GM12878 (cell line): ENCODE results near the gene RBM8A.

Experiments used
- CREB1 ChIP-seq: IDR thresholded peaks from 2 replicates; pipeline ENCODE4 v1.6.1; 2012; ENCODE audit warnings: low read depth, mild to moderate bottlenecking, inconsistent platforms
- ESRRA ChIP-seq: IDR thresholded peaks from 2 replicates; pipeline ENCODE4 v1.6.1; 2012; ENCODE audit warnings: mild to moderate bottlenecking, low read length, improper control_type of control experiment
- EZH2 ChIP-seq: IDR thresholded peaks from 2 replicates; pipeline ENCODE4 v1.6.1; 2012; ENCODE audit warnings: low read depth, mild to moderate bottlenecking, control low read depth, inconsistent platforms, low read length, borderline replicate concordance; ENCODE audit not compliant: control insufficient read depth
- POLR2A ChIP-seq: IDR thresholded peaks from 2 replicates; pipeline ENCODE4 v1.6.1; 2011; ENCODE audit warnings: low read depth, mild to moderate bottlenecking, low read length
- SMAD1 ChIP-seq: fragments of 450-650 bp; IDR thresholded peaks from 2 replicates; pipeline ENCODE4 v1.6.1; 2018; ENCODE audit warnings: mild to moderate bottlenecking, low read depth; ENCODE audit not compliant: partially characterized antibody
- STAT3 ChIP-seq: IDR thresholded peaks from 2 replicates; pipeline ENCODE4 v1.6.1; 2011; ENCODE audit warnings: low read depth, low read length, improper control_type of control experiment
- SUPT20H ChIP-seq: IDR thresholded peaks from 2 replicates; pipeline ENCODE4 v1.6.1; 2011; ENCODE audit warnings: low read depth, mild to moderate bottlenecking, low read length, moderate library complexity, borderline replicate concordance; ENCODE audit not compliant: control insufficient read depth
- TAF1 ChIP-seq: IDR thresholded peaks from 2 replicates; pipeline ENCODE4 v1.6.1; 2011; ENCODE audit warnings: mild to moderate bottlenecking, low read depth, low read length, borderline replicate concordance
- TF ChIP-seq, protein P1 (sequence below), 3 experiments: IDR thresholded peaks in 2 of 3; conservative IDR thresholded peaks in 1 of 3; 2 replicates each; pipeline ENCODE4 v1.5.1; 2011; ENCODE audit warnings: low read depth in 3 of 3, low read length in 3 of 3, mild to moderate bottlenecking in 3 of 3, control low read depth in 2 of 3, moderate library complexity in 2 of 3, inconsistent platforms in 1 of 3, mixed read lengths in 1 of 3; ENCODE audit not compliant: control insufficient read depth in 2 of 3, insufficient read depth in 1 of 3; ENCODE audit errors: extremely low read depth in 1 of 3
- TF ChIP-seq, protein P2 (sequence below): IDR thresholded peaks from 2 replicates; pipeline ENCODE4 v1.6.1; 2011; ENCODE audit warnings: low read depth, low read length, improper control_type of control experiment, borderline replicate concordance

DNA sequence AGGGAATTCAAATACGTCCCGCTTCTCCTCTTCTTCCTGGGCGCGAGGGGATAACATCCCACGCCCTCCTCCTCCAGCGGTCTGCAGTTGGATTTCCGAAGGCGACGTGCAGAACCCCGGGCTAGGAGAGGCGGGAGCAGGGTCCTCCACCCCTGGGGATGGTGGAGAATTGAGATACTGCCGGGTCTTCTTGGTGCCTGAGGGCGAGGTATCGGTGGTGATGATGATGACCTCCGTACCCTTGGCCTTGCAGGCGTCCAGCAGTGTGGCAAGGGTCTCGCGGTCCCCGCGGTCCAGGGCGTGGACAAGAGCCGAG is 33.8 kb upstream of the RBM8A start:
- TF ChIP-seq, protein P1, sequence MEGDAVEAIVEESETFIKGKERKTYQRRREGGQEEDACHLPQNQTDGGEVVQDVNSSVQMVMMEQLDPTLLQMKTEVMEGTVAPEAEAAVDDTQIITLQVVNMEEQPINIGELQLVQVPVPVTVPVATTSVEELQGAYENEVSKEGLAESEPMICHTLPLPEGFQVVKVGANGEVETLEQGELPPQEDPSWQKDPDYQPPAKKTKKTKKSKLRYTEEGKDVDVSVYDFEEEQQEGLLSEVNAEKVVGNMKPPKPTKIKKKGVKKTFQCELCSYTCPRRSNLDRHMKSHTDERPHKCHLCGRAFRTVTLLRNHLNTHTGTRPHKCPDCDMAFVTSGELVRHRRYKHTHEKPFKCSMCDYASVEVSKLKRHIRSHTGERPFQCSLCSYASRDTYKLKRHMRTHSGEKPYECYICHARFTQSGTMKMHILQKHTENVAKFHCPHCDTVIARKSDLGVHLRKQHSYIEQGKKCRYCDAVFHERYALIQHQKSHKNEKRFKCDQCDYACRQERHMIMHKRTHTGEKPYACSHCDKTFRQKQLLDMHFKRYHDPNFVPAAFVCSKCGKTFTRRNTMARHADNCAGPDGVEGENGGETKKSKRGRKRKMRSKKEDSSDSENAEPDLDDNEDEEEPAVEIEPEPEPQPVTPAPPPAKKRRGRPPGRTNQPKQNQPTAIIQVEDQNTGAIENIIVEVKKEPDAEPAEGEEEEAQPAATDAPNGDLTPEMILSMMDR (IDR thresholded peaks at IDR 0.05 in 2 of 3, conservative IDR thresholded peaks at IDR 0.05 in 1 of 3; ENCODE audit: control insufficient read depth in 2 of 3, extremely low read depth in 1 of 3, insufficient read depth in 1 of 3, low read depth in 3 of 3, low read length in 3 of 3) = no peak
- no peak for TF ChIP-seq CREB1
- no peak for TF ChIP-seq STAT3
- TF ChIP-seq TAF1 = no peak
- TF ChIP-seq EZH2 = no peak
- TF ChIP-seq POLR2A = no peak
- TF ChIP-seq, protein P2, sequence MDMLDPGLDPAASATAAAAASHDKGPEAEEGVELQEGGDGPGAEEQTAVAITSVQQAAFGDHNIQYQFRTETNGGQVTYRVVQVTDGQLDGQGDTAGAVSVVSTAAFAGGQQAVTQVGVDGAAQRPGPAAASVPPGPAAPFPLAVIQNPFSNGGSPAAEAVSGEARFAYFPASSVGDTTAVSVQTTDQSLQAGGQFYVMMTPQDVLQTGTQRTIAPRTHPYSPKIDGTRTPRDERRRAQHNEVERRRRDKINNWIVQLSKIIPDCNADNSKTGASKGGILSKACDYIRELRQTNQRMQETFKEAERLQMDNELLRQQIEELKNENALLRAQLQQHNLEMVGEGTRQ = no peak
- no peak for TF ChIP-seq ESRRA
- no peak for TF ChIP-seq SUPT20H
- TF ChIP-seq SMAD1 = no peak
